Nucleus accumbens (tissue), 56 donors: ENCODE results near the gene DHRS3.

Source experiments
- DNase-seq, 56 donors: peaks; one replicate each; lab custom pipeline; 2025; lab: John Stamatoyannopoulos, UW

Gene DHRS3

GRCh38 chr1:12640958-12641272, 22.9 kb upstream of the DHRS3 start:
- no peak for DNase-seq

GRCh38 chr1:12640237-12640957, 22.4 kb upstream of the DHRS3 start:
- DNase-seq: no peak

DNA sequence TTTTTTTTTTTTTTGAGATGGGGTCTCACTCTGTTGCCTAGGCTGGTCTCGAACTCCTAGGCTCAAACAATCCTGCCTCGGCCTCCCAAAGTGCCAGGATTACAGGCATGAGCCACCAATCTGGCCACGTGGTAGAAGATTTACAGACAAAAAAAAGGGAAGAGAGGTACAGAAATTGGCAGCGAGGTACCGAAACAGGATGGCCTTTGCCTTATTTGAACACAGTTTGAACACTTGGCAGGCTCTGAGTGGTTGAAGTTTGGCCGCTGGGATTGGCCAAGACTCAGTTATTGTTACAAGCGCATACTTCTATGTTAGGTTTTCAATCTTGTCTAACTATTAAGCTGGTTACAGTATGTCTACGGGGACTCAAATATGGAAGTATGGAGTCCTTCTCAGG, 19.7 kb upstream of the DHRS3 start:
- DNase-seq: no peak

GRCh38 chr1:12636098-12636950, 18.3 kb upstream of the DHRS3 start:
- no peak for DNase-seq

GRCh38 chr1:12634696-12635202, 16.7 kb upstream of the DHRS3 start:
- no peak for DNase-seq

DNA sequence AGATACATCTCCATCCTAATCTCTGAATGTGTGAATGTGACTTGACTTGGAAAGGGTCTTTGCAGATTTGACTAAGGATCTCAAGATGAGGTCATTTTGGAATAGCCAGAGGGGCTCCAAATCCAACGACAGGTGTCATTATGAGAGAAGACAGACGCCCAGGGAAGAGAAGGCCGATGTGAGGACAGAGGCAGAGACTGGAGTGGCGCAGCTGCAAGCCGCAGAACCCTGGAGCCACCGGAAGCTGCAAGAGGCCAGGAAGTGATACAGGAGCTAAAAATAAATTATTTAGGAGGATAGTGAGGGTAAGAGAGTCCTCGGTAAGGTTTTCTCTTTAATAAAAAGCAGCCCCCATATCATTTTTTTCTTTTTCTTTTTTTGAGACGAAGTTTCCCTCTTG, 16.1 kb upstream of the DHRS3 start:
- DNase-seq: no peak

DNA sequence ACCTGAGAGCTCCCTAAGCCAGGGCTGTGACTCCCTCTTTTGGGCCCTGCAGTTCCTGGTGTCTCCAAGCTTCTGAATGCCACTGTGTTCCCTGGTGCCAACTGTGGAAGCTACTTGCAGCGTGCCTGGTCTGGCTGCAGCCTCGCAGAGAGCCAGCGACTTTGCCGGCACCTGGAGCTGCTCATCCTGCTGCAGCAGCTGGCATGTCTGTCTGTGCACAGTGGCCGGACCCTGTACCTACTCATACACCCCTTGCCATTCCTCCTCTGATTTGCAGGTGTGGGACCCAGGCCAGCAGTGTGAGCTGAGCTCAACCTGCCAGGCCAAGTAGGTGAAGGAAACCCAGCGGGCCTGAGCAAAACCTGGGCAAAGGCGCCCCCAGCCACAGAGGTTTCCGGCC, 13.6 kb upstream of the DHRS3 start:
- DNase-seq: no peak

DNA sequence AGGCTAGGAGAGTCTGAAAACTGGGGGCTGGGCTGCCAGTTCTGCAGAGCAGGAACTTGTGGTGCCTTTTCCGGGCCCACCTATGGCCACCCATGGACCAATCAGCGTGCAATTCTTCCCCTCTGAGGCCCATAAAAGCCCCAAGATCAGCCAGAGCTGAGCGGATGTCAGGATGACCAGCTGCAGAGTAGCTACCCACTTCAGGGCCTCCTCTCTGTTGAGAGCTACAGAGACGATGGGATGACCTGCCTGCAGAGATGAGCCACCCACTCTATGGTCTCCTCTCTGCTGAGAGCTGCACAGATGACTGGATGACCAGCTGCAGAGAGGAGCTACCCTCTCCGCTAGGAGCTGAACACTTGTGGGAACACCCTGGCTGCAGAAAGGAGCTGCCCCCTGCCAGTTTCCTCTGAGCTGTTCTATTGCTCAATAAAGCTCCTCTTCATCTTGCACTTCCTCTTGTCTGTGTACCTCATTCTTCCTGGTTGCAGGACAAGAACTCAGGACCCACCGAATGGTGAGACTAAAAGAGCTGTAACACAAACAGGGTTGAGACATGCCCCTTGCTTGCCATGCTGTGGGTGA, 13.0 kb upstream of the DHRS3 start:
- no peak for DNase-seq

GRCh38 chr1:12629985-12630760, 12.2 kb upstream of the DHRS3 start:
- no peak for DNase-seq

DNA sequence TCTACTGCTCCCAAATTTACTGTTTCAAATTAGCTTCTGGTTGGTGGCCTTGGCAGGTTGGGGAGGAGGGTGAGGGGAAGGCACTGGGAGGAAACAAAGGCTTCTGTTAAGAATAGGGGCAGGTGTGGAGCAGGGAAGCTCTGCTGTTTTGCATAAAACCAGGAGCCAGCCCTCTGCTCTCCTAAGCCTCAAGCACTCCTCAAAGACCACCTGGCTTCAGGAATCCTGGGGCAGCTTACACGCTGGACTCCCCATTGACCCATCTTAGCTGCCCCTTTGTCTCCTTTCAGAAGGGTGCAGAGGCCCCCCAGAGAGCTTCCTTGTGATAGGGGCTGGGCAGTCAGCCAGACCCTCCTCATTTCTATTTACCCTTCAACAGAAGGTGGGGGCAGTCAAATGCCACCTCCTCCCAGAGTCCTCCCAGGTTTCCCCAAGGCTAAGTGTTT, 11.5 kb upstream of the DHRS3 start:
- no peak for DNase-seq

GRCh38 chr1:12627296-12627695, 9.3 kb upstream of the DHRS3 start:
- DNase-seq: no peak

DNA sequence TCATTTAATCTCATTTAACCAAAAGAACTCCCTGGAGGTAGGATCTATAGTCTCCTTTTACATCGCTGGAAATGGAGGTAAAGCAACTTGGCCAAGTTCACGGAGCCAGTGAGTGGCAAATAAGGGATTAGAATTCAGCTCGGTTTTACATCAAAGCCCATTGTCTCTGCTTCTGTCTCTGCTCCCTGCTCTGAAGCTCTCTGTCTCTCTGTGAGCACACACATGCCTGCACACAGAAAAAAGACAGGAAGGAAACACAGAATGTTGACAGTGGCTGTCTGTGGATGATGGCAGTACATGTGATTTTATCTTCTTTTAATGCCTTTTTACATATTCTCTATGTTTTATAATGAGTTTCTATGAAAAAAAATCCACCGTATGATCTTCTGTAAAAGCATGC, 8.9 kb upstream of the DHRS3 start:
- DNase-seq: no peak

- DNase-seq: no peak
Measured at GRCh38 chr1:12625276-12625675, 7.3 kb upstream of the DHRS3 start.

- no peak for DNase-seq
Measured at GRCh38 chr1:12622506-12622905, 4.5 kb upstream of the DHRS3 start.

GRCh38 chr1:12621346-12622335, 3.6 kb upstream of the DHRS3 start:
- peak in 10 of 56 donors; percentile 15 to 52 (median 28) for DNase-seq

- DNase-seq: no peak
Measured at GRCh38 chr1:12620931-12621330, 2.9 kb upstream of the DHRS3 start.

GRCh38 chr1:12620488-12620865, 2.5 kb upstream of the DHRS3 start:
- DNase-seq: no peak

- DNase-seq: peak in 51 of 56 donors; percentile 26 to 90 (median 65)
Measured at GRCh38 chr1:12619792-12620487, 1.9 kb upstream of the DHRS3 start.
